ENCODE results near the gene UNC45B. TPM values are rescaled to one million over a fixed set of nuclear protein-coding genes. Genes with fewer than 3 reads are reported as not detected.

The UNC45B gene
- total and polyA plus RNA-seq, 2 of the 4 experiments (the other 2 are of a cell fraction) = not detected

DNA sequence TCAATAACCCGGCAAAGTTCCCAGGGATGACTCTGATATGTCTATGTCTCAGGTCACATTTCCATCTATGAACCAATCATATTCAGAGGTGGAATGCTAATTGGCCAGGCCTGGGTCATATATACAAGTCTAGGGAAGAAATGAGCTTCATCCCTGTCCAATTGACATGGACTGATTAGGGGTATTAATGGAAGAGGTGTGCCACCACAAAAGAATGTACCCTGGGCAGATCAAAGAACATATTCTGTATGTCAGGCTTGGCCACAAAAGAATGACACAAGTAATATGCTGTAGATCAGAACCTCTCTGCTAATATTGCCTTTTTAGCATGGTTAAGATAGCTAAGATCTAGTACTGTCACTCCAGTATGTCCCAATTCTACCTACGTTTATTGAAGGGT, 39.9 kb downstream of the UNC45B start:
- H3K9me1 ChIP-seq (ENCODE audit: insufficient read depth, low read length) = no peaks in the 10 kb centered on the region
- in situ Hi-C loops (cut with MboI; ENCODE audit: low sequenced_read_pairs) = no loop called here
- no peak overlapping the region for H2AK5ac ChIP-seq (ENCODE audit: low read depth, low read length)
- H3K4ac ChIP-seq (ENCODE audit: low read depth, low read length) = no peak overlapping the region
- H2BK20ac ChIP-seq (ENCODE audit: low read depth, low read length) = no peak overlapping the region
- intact Hi-C loops (cut with micrococcal nuclease) = no loop called here
- ChIA-PET POLR2A (ENCODE audit: unreplicated experiment) (no interaction called here), CTCF (no interaction called here)
- no CpG with 5 or more reads among the region's 2 CpGs for WGBS, 2 experiments (ENCODE audit: extremely low coverage in 2 of 2, insufficient read length in 1 of 2)
- no peak overlapping the region for H3K14ac ChIP-seq (replicated peaks; ENCODE audit: low read depth, low read length)
- H4K5ac ChIP-seq (ENCODE audit: low read depth, low read length) = no peak overlapping the region
- H3K56ac ChIP-seq (ENCODE audit: extremely low read depth, insufficient read depth, low read length) = no peak overlapping the region
- no peak overlapping the region for H3K27ac ChIP-seq (ENCODE audit: insufficient read depth, low read length)
- H3K36me3 ChIP-seq (ENCODE audit: control insufficient read depth, insufficient read depth, low read length) = no peaks in the 10 kb centered on the region
- no peak overlapping the region for H3K4me2 ChIP-seq (ENCODE audit: low read depth, low read length)
- no peak for DNase-seq
- H2AK9ac ChIP-seq (replicated peaks; ENCODE audit: low read depth, low read length, poor library complexity) = no peak overlapping the region
- H3K79me1 ChIP-seq (ENCODE audit: low read depth in 1 of 2, low read length in 2 of 2) = no peaks in the 10 kb centered on the region
- BruUV-seq (replicated peaks) = no TSS peak
- H3K9ac ChIP-seq (ENCODE audit: low read depth, low read length) = no peak overlapping the region
- H3K18ac ChIP-seq (ENCODE audit: low read depth, low read length) = no peak overlapping the region
- no peaks in the 10 kb centered on the region for H4K20me1 ChIP-seq (ENCODE audit: insufficient read depth, low read length)
- no peak overlapping the region for H4K8ac ChIP-seq (ENCODE audit: low read depth in 2 of 2, low read length in 2 of 2)
- no peak for ATAC-seq (ENCODE audit: low read depth)
- H2BK120ac ChIP-seq (ENCODE audit: low read depth, low read length) = no peak overlapping the region
- H2BK15ac ChIP-seq (ENCODE audit: low read depth, low read length) = no peak overlapping the region
- dilution Hi-C loops (cut with HindIII; ENCODE audit: low sequenced_read_pairs, unreplicated experiment) = loop anchor here (25.0 kb wide), 1 partner anchor 350 kb away; the partner anchor contains the start of gene SLFN12L
- no peaks in the 10 kb centered on the region for H3K4me1 ChIP-seq (ENCODE audit: control insufficient read depth, insufficient read depth, low read length)
- TF ChIP-seq BHLHE40 (IDR thresholded peaks at IDR 0.05; ENCODE audit: low read depth, low read length) = no peak
- TF ChIP-seq CHD1 (IDR thresholded peaks at IDR 0.05; ENCODE audit: low read depth, low read length) = no peak
- no peak for TF ChIP-seq CTCF (conservative IDR thresholded peaks at IDR 0.05; ENCODE audit: low read depth, low read length)
- TF ChIP-seq CEBPB (IDR thresholded peaks at IDR 0.05; ENCODE audit: low read depth, low read length) = no peak
- no peak for TF ChIP-seq RFX5 (IDR thresholded peaks at IDR 0.05; ENCODE audit: low read depth, low read length)
- no peak for TF ChIP-seq MXI1 (IDR thresholded peaks at IDR 0.05; ENCODE audit: borderline replicate concordance, low read depth, low read length)
- no peak for TF ChIP-seq FOS (IDR thresholded peaks at IDR 0.05; ENCODE audit: low read depth, low read length)
- no peak for TF ChIP-seq POLR2A (IDR thresholded peaks at IDR 0.05; ENCODE audit: low read depth, low read length)
- no peak for TF ChIP-seq SMC3 (IDR thresholded peaks at IDR 0.05; ENCODE audit: low read depth, low read length)
- TF ChIP-seq RAD21 (IDR thresholded peaks at IDR 0.05; ENCODE audit: low read length) = no peak
- no peak for TF ChIP-seq RCOR1 (IDR thresholded peaks at IDR 0.05; ENCODE audit: insufficient replicate concordance, low read length)
- TF ChIP-seq ELK1 (IDR thresholded peaks at IDR 0.05; ENCODE audit: borderline replicate concordance, low read depth, low read length) = no peak
- TF ChIP-seq NFE2L2 (IDR thresholded peaks at IDR 0.05; ENCODE audit: low read depth, low read length) = no peak
- TF ChIP-seq, protein P1, sequence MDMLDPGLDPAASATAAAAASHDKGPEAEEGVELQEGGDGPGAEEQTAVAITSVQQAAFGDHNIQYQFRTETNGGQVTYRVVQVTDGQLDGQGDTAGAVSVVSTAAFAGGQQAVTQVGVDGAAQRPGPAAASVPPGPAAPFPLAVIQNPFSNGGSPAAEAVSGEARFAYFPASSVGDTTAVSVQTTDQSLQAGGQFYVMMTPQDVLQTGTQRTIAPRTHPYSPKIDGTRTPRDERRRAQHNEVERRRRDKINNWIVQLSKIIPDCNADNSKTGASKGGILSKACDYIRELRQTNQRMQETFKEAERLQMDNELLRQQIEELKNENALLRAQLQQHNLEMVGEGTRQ (IDR thresholded peaks at IDR 0.05; ENCODE audit: low read depth, low read length) = no peak
- no peak for TF ChIP-seq MAZ (IDR thresholded peaks at IDR 0.05; ENCODE audit: borderline replicate concordance, low read depth, low read length)
- H4K91ac ChIP-seq (ENCODE audit: insufficient read depth, low read depth, low read length) = no peak overlapping the region
- no peaks in the 10 kb centered on the region for H3K9me3 ChIP-seq (ENCODE audit: control insufficient read depth, insufficient read depth, low read length)
- H3K4me3 ChIP-seq (ENCODE audit: insufficient read depth, low read depth, low read length) = no peak overlapping the region
- no peak overlapping the region for H2BK5ac ChIP-seq (ENCODE audit: low read depth, low read length, poor library complexity, severe bottlenecking)
- peaks cover 8% of the 10 kb centered on the region for H3K27me3 ChIP-seq (ENCODE audit: control insufficient read depth, insufficient read depth, low read length)
- no peak overlapping the region for H2AFZ ChIP-seq (replicated peaks; ENCODE audit: low read length, poor library complexity)
- H3K23ac ChIP-seq (ENCODE audit: low read depth, low read length) = no peak overlapping the region

Measured in IMR-90 (cell line).